H9 (cell line): Measurements from ENCODE around the gene EXOSC10. TPM values are rescaled to one million over a fixed set of nuclear protein-coding genes. Genes with fewer than 3 reads are reported as not detected.
A peak's percentile ranks its signal among the peaks of the same experiment; 100 is the strongest.

Experiments
- DNase-seq: peaks from one replicate; pipeline ENCODE4 v3.0.0-alpha.2; 2017
- H2AFZ ChIP-seq: one replicate; pipeline ENCODE4 v1.6.1; 2013; ENCODE audit warnings: mild to moderate bottlenecking, low read length, control low read depth, moderate library complexity
- H2AK5ac ChIP-seq: 2 replicates; pipeline ENCODE4 v1.6.1; 2013; ENCODE audit warnings: low read length, control low read depth, mixed read lengths; ENCODE audit not compliant: insufficient read length
- H2BK120ac ChIP-seq: one replicate; pipeline ENCODE4 v1.6.1; 2013; ENCODE audit warnings: low read depth, mild to moderate bottlenecking, low read length, control low read depth, inconsistent platforms; ENCODE audit not compliant: poor library complexity, severe bottlenecking
- H2BK12ac ChIP-seq: 2 replicates; pipeline ENCODE4 v1.6.1; 2013; ENCODE audit warnings: low read length, control low read depth, mixed read lengths, low read depth; ENCODE audit not compliant: insufficient read length
- H2BK15ac ChIP-seq: 2 replicates; pipeline ENCODE4 v1.6.1; 2013; ENCODE audit warnings: low read depth, low read length, control low read depth
- H2BK20ac ChIP-seq: one replicate; pipeline ENCODE4 v1.6.1; 2013; ENCODE audit warnings: low read depth, mild to moderate bottlenecking, low read length, control low read depth, inconsistent platforms; ENCODE audit not compliant: poor library complexity, severe bottlenecking
- H2BK5ac ChIP-seq: 2 replicates; pipeline ENCODE4 v1.6.1; 2013; ENCODE audit warnings: low read length, control low read depth, mixed read lengths; ENCODE audit not compliant: insufficient read length
- H3K14ac ChIP-seq: 2 replicates; pipeline ENCODE4 v1.6.1; 2013; ENCODE audit warnings: low read length, control low read depth; ENCODE audit not compliant: insufficient read depth
- H3K18ac ChIP-seq: 2 replicates; pipeline ENCODE4 v1.6.1; 2013; ENCODE audit warnings: low read depth, mild to moderate bottlenecking, mixed read lengths, low read length, control low read depth; ENCODE audit not compliant: insufficient read length
- H3K23ac ChIP-seq: 2 replicates; pipeline ENCODE4 v1.6.1; 2013; ENCODE audit warnings: low read length, control low read depth, mixed read lengths, low read depth; ENCODE audit not compliant: insufficient read length
- H3K23me2 ChIP-seq: 2 replicates; pipeline ENCODE4 v1.6.1; 2013; ENCODE audit warnings: low read depth, mild to moderate bottlenecking, mixed read lengths, low read length, control low read depth; ENCODE audit not compliant: insufficient read length, poor library complexity, severe bottlenecking
- H3K27ac ChIP-seq: 2 replicates; pipeline ENCODE4 v1.5.1; 2013; ENCODE audit warnings: low read length, control low read depth, mixed read lengths, low read depth; ENCODE audit not compliant: insufficient read length
- H3K27me3 ChIP-seq: 2 replicates; pipeline ENCODE4 v1.6.1; 2013; ENCODE audit warnings: low read length, control low read depth, inconsistent platforms; ENCODE audit not compliant: insufficient read depth
- H3K4ac ChIP-seq: 2 replicates; pipeline ENCODE4 v1.6.1; 2013; ENCODE audit warnings: low read depth, mild to moderate bottlenecking, control low read depth, inconsistent platforms, low read length, moderate library complexity
- H3K4me1 ChIP-seq: 2 replicates; pipeline ENCODE4 v1.6.1; 2013; ENCODE audit warnings: low read length, control low read depth, inconsistent platforms; ENCODE audit not compliant: insufficient read depth
- H3K4me2 ChIP-seq: 2 replicates; pipeline ENCODE4 v1.6.1; 2013; ENCODE audit warnings: low read length, control low read depth, mixed read lengths; ENCODE audit not compliant: insufficient read length, insufficient read depth
- H3K56ac ChIP-seq: 2 replicates; pipeline ENCODE4 v1.6.1; 2013; ENCODE audit warnings: low read depth, mild to moderate bottlenecking, mixed read lengths, low read length, control low read depth; ENCODE audit not compliant: insufficient read length
- H3K79me1 ChIP-seq: 2 replicates; pipeline ENCODE4 v1.6.1; 2013; ENCODE audit warnings: low read depth, mild to moderate bottlenecking, moderate library complexity, low read length, control low read depth, inconsistent platforms; ENCODE audit not compliant: insufficient read depth, poor library complexity, severe bottlenecking
- H3K79me2 ChIP-seq: 2 replicates; pipeline ENCODE4 v1.6.1; 2013; ENCODE audit warnings: low read length, control low read depth, inconsistent platforms; ENCODE audit not compliant: insufficient read depth
- H3K9ac ChIP-seq: 2 replicates; pipeline ENCODE4 v1.6.1; 2013; ENCODE audit warnings: low read length, control low read depth, mixed read lengths; ENCODE audit not compliant: insufficient read length; ENCODE audit errors: extremely low read depth
- H3K9me3 ChIP-seq: one replicate; pipeline ENCODE4 v1.6.1; 2013; ENCODE audit warnings: low read depth, low read length, inconsistent platforms; ENCODE audit not compliant: control insufficient read depth
- H3T11ph ChIP-seq: one replicate; pipeline ENCODE4 v1.6.1; 2013; ENCODE audit warnings: mild to moderate bottlenecking, low read length, control low read depth, inconsistent platforms
- H4K20me1 ChIP-seq: one replicate; pipeline ENCODE4 v1.6.1; 2013; ENCODE audit not compliant: control insufficient read depth, insufficient read length, insufficient read depth
- H4K5ac ChIP-seq: 2 replicates; pipeline ENCODE4 v1.6.1; 2013; ENCODE audit warnings: low read depth, mild to moderate bottlenecking, mixed read lengths, low read length, control low read depth; ENCODE audit not compliant: insufficient read length
- H4K8ac ChIP-seq: replicated peaks from 2 replicates; pipeline ENCODE4 v1.6.1; 2013; ENCODE audit warnings: low read length, control low read depth, mixed read lengths, low read depth; ENCODE audit not compliant: insufficient read length
- H4K91ac ChIP-seq: 2 replicates; pipeline ENCODE4 v1.6.1; 2013; ENCODE audit warnings: low read depth, mild to moderate bottlenecking, moderate library complexity, mixed read lengths, low read length, control low read depth; ENCODE audit not compliant: insufficient read length
- H3K27ac Mint-ChIP-seq, 3 experiments: 2 replicates in 2 of 3; 3 replicates in 1 of 3; pipeline ENCODE4 v1.8.0; 2020 to 2021; ENCODE audit warnings: mixed read lengths in 3 of 3, mild to moderate bottlenecking in 1 of 3, moderate library complexity in 1 of 3
- H3K27me3 Mint-ChIP-seq: 2 replicates; pipeline ENCODE4 v1.8.0; 2021; ENCODE audit warnings: low read depth, mild to moderate bottlenecking, moderate library complexity, mixed read lengths
- H3K36me3 Mint-ChIP-seq, 3 experiments: 2 replicates in 2 of 3; 3 replicates in 1 of 3; pipeline ENCODE4 v1.8.0; 2020 to 2021; ENCODE audit warnings: low read depth in 3 of 3, mixed read lengths in 3 of 3; ENCODE audit not compliant: insufficient read depth in 1 of 3
- H3K4me1 Mint-ChIP-seq, 2 experiments: 2 replicates each; pipeline ENCODE4 v1.8.0; 2020; ENCODE audit warnings: mixed read lengths in 2 of 2
- H3K4me3 Mint-ChIP-seq, 2 experiments: 2 replicates in 1 of 2; 3 replicates in 1 of 2; pipeline ENCODE4 v1.8.0; 2020 to 2021; ENCODE audit warnings: mild to moderate bottlenecking in 2 of 2, mixed read lengths in 2 of 2, moderate library complexity in 1 of 2
- H3K9me3 Mint-ChIP-seq, 2 experiments: 2 replicates in 1 of 2; 3 replicates in 1 of 2; pipeline ENCODE4 v1.8.0; 2020; ENCODE audit warnings: mild to moderate bottlenecking in 2 of 2, mixed read lengths in 2 of 2, moderate library complexity in 1 of 2
- WGBS: extraction: QIAGEN DNeasy Blood & Tissue Kit; methylation state at CpG from one replicate; pipeline ENCODE4 v1.1.7; 2013; ENCODE audit warnings: missing lambda C conversion rate, low lambda C conversion rate, mixed read lengths; ENCODE audit not compliant: insufficient read length; ENCODE audit errors: extremely low coverage; 5-methylcytosine and 5-hydroxymethylcytosine counted together
- total RNA-seq: library from RNA; stranded (reverse); gene quantifications from 2 replicates; pipeline ENCODE4 v1.2.1, GENCODE V29; 2021
- TF ChIP-seq, protein P1 (sequence below): fragments of 200-600 bp; sonication (generic); conservative IDR thresholded peaks from 3 replicates; pipeline ENCODE4 v1.8.0; 2021; ENCODE audit warnings: antibody characterized with exemption, mild to moderate bottlenecking

The EXOSC10 gene
- total RNA-seq, 1 experiment from 2014 or later = 83.4 TPM

DNA sequence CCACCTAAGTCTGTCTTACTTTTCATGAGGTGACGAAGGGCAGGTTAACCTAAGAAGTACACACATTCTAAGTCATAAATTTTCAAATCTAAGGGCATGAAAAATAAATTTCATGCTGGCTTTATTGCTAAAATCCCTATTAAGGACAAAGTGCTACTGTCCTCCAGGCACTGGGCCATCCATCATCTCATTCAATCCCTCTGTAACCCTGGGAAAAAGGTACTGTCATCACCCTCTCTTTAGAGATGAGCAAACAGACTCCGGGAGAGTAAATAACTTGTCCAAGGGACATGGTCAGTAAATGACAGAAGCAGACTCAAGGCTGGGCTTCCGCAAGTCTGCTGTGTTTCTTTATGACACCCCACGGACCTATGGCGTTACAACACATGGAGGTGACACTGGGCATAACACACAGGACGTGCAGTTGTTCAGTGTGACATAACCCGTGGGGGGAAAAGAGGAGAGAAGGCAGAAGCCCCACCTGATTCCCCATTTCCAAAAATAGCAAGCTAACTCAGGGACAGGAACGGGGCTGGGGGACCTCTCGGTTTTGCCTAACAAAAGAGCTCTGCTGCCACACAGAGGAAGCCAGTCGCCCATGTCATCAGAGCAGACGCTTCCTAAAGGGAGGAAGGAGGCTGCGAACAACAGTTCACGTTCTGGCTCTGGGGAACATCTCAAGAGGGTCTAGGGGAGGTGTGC, 27.3 kb downstream of the EXOSC10 start:
- H3K36me3 Mint-ChIP-seq = peaks cover 53 to 93% (median 87%) of the 10 kb centered on the region in 3 experiments

More for the DNA sequence above, 27.3 kb downstream of the EXOSC10 start:
- no peak overlapping the region for H2BK120ac ChIP-seq
- H4K8ac ChIP-seq = no peak overlapping the region
- H2BK12ac ChIP-seq = no peak overlapping the region
- H3K56ac ChIP-seq = no peak overlapping the region
- H3K4me1 ChIP-seq = no peaks in the 10 kb centered on the region
- H3K18ac ChIP-seq = no peak overlapping the region
- no peaks in the 10 kb centered on the region for H3K79me1 ChIP-seq
- H2BK15ac ChIP-seq = no peak overlapping the region
- H2BK5ac ChIP-seq = no peak overlapping the region
- no peaks in the 10 kb centered on the region for H3K23me2 ChIP-seq
- H2AFZ ChIP-seq = no peak overlapping the region
- H2AK5ac ChIP-seq = no peak overlapping the region
- no peak overlapping the region for H3K27ac ChIP-seq
- no peak overlapping the region for H3K4ac ChIP-seq
- no peak overlapping the region for H4K5ac ChIP-seq
- Mint-ChIP-seq H3K4me3 (no peak overlapping the region), H3K27me3 (no peaks in the 10 kb centered on the region), H3K27ac (peak overlapping the region in 1 of 3 experiments; percentile 91; a peak in 1 of 7 replicates), H3K9me3 (no peaks in the 10 kb centered on the region), H3K4me1 (peaks cover 2 to 5% of the 10 kb centered on the region in 2 experiments; a peak in 1 of 4 replicates)
- DNase-seq = no peak
- no peak overlapping the region for H3K9ac ChIP-seq
- TF ChIP-seq, protein P1, sequence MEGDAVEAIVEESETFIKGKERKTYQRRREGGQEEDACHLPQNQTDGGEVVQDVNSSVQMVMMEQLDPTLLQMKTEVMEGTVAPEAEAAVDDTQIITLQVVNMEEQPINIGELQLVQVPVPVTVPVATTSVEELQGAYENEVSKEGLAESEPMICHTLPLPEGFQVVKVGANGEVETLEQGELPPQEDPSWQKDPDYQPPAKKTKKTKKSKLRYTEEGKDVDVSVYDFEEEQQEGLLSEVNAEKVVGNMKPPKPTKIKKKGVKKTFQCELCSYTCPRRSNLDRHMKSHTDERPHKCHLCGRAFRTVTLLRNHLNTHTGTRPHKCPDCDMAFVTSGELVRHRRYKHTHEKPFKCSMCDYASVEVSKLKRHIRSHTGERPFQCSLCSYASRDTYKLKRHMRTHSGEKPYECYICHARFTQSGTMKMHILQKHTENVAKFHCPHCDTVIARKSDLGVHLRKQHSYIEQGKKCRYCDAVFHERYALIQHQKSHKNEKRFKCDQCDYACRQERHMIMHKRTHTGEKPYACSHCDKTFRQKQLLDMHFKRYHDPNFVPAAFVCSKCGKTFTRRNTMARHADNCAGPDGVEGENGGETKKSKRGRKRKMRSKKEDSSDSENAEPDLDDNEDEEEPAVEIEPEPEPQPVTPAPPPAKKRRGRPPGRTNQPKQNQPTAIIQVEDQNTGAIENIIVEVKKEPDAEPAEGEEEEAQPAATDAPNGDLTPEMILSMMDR = no peak
- H3K27me3 ChIP-seq = no peaks in the 10 kb centered on the region
- H3K23ac ChIP-seq = no peak overlapping the region
- H2BK20ac ChIP-seq = no peak overlapping the region
- no peak overlapping the region for H3T11ph ChIP-seq
- no peaks in the 10 kb centered on the region for H3K79me2 ChIP-seq
- WGBS = no CpG with 5 or more reads among the region's 13 CpGs
- H4K91ac ChIP-seq = no peak overlapping the region
- H4K20me1 ChIP-seq = no peaks in the 10 kb centered on the region
- no peak overlapping the region for H3K4me2 ChIP-seq
- H3K9me3 ChIP-seq = no peaks in the 10 kb centered on the region
- H3K14ac ChIP-seq = no peak overlapping the region
